H1 (cell line): ENCODE results near the gene SPACA4. TPM values are rescaled to one million over a fixed set of nuclear protein-coding genes. Genes with fewer than 3 reads are reported as not detected.

Source experiments
- CHD7 ChIP-seq: fragments of 300-600 bp; sonication (generic); IDR thresholded peaks from 2 replicates; pipeline ENCODE4 v1.7.1; 2012; ENCODE audit warnings: low read length, moderate library complexity, mild to moderate bottlenecking, inconsistent platforms; ENCODE audit not compliant: insufficient replicate concordance
- FOSL1 ChIP-seq: IDR thresholded peaks from 2 replicates; pipeline ENCODE4 v1.6.1; 2011; ENCODE audit warnings: mild to moderate bottlenecking, low read depth, low read length, moderate library complexity; ENCODE audit not compliant: insufficient read depth
- KDM1A ChIP-seq: fragments of 200-600, 300-600 bp; sonication (generic); IDR thresholded peaks from 2 replicates; pipeline ENCODE4 v1.7.1; 2016; ENCODE audit warnings: mild to moderate bottlenecking, low read length, borderline replicate concordance
- KDM4A ChIP-seq: IDR thresholded peaks from one replicate; pipeline ENCODE4 v1.7.1; 2012; ENCODE audit warnings: low read depth, mild to moderate bottlenecking, moderate library complexity, low read length, inconsistent platforms; ENCODE audit not compliant: severe bottlenecking
- KDM5A ChIP-seq: fragments of 200-600 bp; IDR thresholded peaks from 2 replicates; pipeline ENCODE4 v1.7.1; 2012; ENCODE audit warnings: mild to moderate bottlenecking, low read length, inconsistent platforms, mixed read lengths
- SP2 ChIP-seq: IDR thresholded peaks from 2 replicates; pipeline ENCODE4 v1.6.1; 2012; ENCODE audit warnings: mild to moderate bottlenecking, low read length, inconsistent platforms
- TAF1 ChIP-seq: IDR thresholded peaks from 2 replicates; pipeline ENCODE4 v1.6.1; 2011; ENCODE audit warnings: mild to moderate bottlenecking, low read depth, low read length
- polyA plus RNA-seq, 7 experiments: library from polyadenylated mRNA; depleted of rRNA in 3 of 7; stranded (reverse) in 5 of 7; unstranded in 2 of 7; fragments of >200 nt in 5 of 7; fragments of 200-250 nt in 2 of 7; gene quantifications; 1 replicate in 5 of 7; 2 replicates in 1 of 7; 4 replicates in 1 of 7; pipeline versions ENCODE4 v1.2.1 to v1.2.3, GENCODE V29; 2011 to 2013; ENCODE audit warnings: missing spikeins in 2 of 7, mixed read lengths in 2 of 7
- total RNA-seq: library from RNA; stranded (reverse); fragmentation: NEBNext Ultra II Directional; extraction: Animal tissue kit (Norgen Biotek cat#: 25700); gene quantifications from 2 replicates; pipeline ENCODE4 v1.2.1, GENCODE V29; 2021

Gene SPACA4
- total and polyA plus RNA-seq, 2 of the 8 experiments (the other 6 are each of a cell fraction or from before 2014, with no cell fraction given) = not detected

- TF ChIP-seq CHD7 = no peak
- no peak for TF ChIP-seq KDM5A
- TF ChIP-seq KDM4A = no peak
- TF ChIP-seq SP2 = no peak
- TF ChIP-seq FOSL1 = no peak
- no peak for TF ChIP-seq KDM1A
- TF ChIP-seq TAF1 = no peak
Observed at GRCh38 chr19:48648134-48648533, 41.6 kb downstream of the SPACA4 start (continued).
